Neutrophil (primary cell): ENCODE data around the gene KRT6A.

ENCODE experiments used
- H3K27ac ChIP-seq: fragments of 200-600 bp; sonication (generic); 2 replicates; pipeline ENCODE4 v1.5.1; 2016; ENCODE audit warnings: mild to moderate bottlenecking, moderate library complexity
- H3K27me3 ChIP-seq: fragments of 200-600 bp; sonication (generic); 2 replicates; pipeline ENCODE4 v1.6.0; 2016; ENCODE audit warnings: mild to moderate bottlenecking
- H3K36me3 ChIP-seq: fragments of 200-600 bp; sonication (generic); 2 replicates; pipeline ENCODE4 v1.5.1; 2017
- H3K4me1 ChIP-seq, 2 experiments: fragments of 200-600 bp in 1 of 2; sonication (generic) in 1 of 2; 1 replicate in 1 of 2; 2 replicates in 1 of 2; pipeline versions ENCODE4 v1.5.1 to v1.6.1; 2013 to 2016; ENCODE audit warnings: low read depth in 1 of 2, low read length in 1 of 2, mild to moderate bottlenecking in 1 of 2, moderate library complexity in 1 of 2; ENCODE audit not compliant: control insufficient read depth in 1 of 2, insufficient read depth in 1 of 2
- H3K4me3 ChIP-seq, 2 experiments: fragments of 200-600 bp in 1 of 2; sonication (generic) in 1 of 2; 1 replicate in 1 of 2; 2 replicates in 1 of 2; pipeline ENCODE4 v1.5.1; 2013 to 2016; ENCODE audit warnings: low read depth in 1 of 2, low read length in 1 of 2, mild to moderate bottlenecking in 1 of 2, moderate library complexity in 1 of 2
- H3K9me3 ChIP-seq: fragments of 200-600 bp; sonication (generic); 2 replicates; pipeline ENCODE4 v1.5.1; 2016
- TF ChIP-seq, protein P1 (sequence below): fragments of 200-600 bp; sonication (generic); IDR thresholded peaks from 2 replicates; pipeline ENCODE4 v1.5.1; 2016; ENCODE audit warnings: antibody characterized with exemption

KRT6A gene

DNA sequence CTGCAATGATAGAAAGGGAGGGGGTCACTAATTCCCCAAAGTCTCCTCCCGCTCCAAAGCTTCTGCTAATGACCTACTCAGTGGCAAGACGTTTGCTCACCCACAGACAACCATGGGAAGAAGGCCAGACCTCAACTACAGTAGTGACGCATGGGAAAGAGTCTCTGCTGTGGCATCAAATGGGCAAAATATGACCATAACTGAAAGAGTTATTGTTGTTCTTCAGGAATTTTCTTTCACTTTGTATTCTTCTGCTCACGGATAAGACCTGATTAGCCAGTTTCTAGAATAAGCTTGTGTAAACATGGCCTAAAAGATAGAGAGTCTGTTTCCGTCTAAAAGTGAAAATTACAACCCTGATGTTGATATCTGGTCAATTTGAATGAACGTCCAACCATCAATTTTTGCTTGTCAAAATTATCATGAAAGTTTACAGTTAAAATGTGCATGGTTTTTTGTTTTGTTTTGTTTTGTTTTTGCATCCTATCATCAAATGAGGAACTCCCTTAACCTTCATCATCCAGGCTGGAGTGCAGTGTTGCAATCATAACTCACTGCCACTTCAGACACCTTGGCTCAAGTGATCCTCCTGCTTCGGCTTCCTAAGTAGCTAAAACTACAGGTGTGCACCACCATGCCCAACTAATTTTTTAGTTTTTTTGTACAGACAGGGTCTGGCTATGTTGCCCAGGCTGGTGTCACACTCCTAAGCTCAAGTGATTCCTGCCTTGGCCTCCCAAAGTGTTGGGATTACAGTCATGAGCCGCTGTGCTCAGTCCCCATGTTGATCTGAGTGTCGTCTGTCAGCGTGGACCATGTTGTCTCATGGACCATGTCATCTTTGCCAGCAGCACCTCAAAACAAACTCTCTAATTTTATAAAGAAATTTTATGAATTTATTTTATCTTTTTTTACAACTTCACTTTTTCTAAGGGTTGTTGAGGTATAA, 48.1 kb downstream of the KRT6A start:
- peaks cover 27% of the 10 kb centered on the region for H3K27me3 ChIP-seq
- no peaks in the 10 kb centered on the region for H3K4me1 ChIP-seq
- H3K9me3 ChIP-seq: no peaks in the 10 kb centered on the region
- no peaks in the 10 kb centered on the region for H3K36me3 ChIP-seq
- H3K27ac ChIP-seq: no peak overlapping the region
- no peak overlapping the region for H3K4me3 ChIP-seq
- TF ChIP-seq, protein P1, sequence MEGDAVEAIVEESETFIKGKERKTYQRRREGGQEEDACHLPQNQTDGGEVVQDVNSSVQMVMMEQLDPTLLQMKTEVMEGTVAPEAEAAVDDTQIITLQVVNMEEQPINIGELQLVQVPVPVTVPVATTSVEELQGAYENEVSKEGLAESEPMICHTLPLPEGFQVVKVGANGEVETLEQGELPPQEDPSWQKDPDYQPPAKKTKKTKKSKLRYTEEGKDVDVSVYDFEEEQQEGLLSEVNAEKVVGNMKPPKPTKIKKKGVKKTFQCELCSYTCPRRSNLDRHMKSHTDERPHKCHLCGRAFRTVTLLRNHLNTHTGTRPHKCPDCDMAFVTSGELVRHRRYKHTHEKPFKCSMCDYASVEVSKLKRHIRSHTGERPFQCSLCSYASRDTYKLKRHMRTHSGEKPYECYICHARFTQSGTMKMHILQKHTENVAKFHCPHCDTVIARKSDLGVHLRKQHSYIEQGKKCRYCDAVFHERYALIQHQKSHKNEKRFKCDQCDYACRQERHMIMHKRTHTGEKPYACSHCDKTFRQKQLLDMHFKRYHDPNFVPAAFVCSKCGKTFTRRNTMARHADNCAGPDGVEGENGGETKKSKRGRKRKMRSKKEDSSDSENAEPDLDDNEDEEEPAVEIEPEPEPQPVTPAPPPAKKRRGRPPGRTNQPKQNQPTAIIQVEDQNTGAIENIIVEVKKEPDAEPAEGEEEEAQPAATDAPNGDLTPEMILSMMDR: no peak

DNA sequence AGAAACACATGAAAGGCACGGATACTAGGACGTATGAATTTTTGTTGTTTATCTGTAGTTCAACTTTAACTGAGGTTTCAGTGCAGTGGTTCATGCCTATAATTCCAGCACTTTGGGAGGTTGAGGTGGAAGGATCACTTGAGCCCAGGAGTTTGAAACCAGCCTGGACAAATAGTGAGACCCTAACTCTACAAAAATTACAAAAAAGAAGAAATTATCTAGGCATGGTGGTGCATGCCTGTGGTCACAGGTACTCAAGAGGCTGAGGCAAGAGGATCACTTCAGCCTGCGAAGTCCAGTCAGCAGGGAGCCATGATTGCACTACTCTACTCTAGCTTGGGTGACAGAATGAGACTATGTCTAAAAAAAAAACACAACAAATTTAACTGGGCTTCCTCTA, 49.1 kb downstream of the KRT6A start:
- H3K27me3 ChIP-seq: peaks cover 27% of the 10 kb centered on the region
- H3K36me3 ChIP-seq: no peaks in the 10 kb centered on the region
- no peak overlapping the region for H3K4me3 ChIP-seq
- H3K4me1 ChIP-seq: no peaks in the 10 kb centered on the region
- no peaks in the 10 kb centered on the region for H3K9me3 ChIP-seq
- TF ChIP-seq, protein P1: no peak
- no peak overlapping the region for H3K27ac ChIP-seq

GRCh38 chr12:52442600-52443061, 50.4 kb downstream of the KRT6A start:
- Histone ChIP-seq H3K27me3 (peaks cover 27% of the 10 kb centered on the region), H3K4me1 (no peaks in the 10 kb centered on the region), H3K4me3 (no peak overlapping the region), H3K27ac (no peak overlapping the region), H3K36me3 (no peaks in the 10 kb centered on the region), H3K9me3 (no peaks in the 10 kb centered on the region)
- TF ChIP-seq, protein P1: no peak

DNA sequence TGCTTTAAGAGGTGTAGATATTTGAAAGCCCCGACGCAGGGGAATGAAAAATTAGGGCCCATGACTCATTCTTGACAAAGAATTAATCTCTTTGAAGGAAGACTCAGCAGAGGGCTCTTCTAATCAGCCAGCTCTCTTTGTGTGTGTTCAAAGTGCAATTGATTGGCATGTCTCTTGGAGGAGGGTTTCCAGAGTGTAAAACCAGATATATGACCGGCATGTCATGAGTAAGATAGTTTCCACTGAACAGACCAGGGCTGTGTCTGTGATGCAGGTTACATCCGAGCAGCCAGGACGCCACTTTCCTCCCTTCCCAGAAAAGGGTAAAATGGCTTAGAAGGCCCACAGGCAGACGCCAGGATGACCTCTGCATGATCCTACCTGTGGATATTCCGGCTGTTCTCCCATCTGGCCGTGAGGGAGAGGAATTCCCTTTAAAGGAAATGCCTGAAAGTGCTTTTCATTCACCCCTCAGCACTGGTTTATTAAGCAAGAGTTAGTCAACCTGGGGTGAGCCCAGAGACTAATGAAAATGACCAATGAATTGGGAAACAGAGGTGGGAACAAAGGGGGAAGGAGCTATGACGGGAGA, 51.6 kb downstream of the KRT6A start:
- H3K4me1 ChIP-seq: no peaks in the 10 kb centered on the region
- no peak overlapping the region for H3K27ac ChIP-seq
- no peak overlapping the region for H3K4me3 ChIP-seq
- H3K36me3 ChIP-seq: no peaks in the 10 kb centered on the region
- peaks cover 27% of the 10 kb centered on the region for H3K27me3 ChIP-seq
- no peaks in the 10 kb centered on the region for H3K9me3 ChIP-seq
- TF ChIP-seq, protein P1: no peak

DNA sequence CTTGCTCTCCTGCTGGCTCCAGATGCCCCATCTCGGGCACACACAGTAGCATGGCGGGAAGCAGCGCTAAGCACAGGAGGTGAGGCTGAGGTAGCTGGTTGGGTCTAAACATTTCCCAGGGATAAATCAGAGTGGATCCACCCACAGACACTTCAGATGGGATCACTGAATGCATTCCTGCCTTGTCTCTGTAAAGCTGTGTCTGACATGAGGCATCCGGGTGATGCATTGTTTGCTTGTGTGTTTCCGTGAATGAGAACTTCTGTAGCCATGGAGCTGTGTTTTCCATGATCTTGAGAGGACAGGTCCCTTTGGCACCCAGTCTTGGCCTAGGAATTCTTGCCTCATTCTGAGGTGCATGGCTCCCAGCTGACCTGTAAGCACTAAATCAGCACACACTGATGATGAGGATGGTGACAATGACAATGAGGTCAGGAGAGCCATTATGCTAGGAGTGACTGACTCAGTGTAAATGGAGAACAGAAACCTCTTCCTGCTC, 52.2 kb downstream of the KRT6A start:
- Histone ChIP-seq H3K4me1 (no peaks in the 10 kb centered on the region), H3K27ac (no peak overlapping the region), H3K27me3 (peaks cover 27% of the 10 kb centered on the region), H3K36me3 (no peaks in the 10 kb centered on the region), H3K9me3 (no peaks in the 10 kb centered on the region), H3K4me3 (no peak overlapping the region)
- TF ChIP-seq, protein P1: no peak
